WERI-Rb-1 (cell line): ENCODE results near the gene UNG.

Experiments
- DNase-seq: peaks from one replicate; pipeline ENCODE4 v3.0.0-alpha.2; 2020
- H3K27ac ChIP-seq: fragments of 250-450 bp; sonication (Bioruptor Pico); 2 replicates; pipeline ENCODE4 v1.5.1; 2020; ENCODE audit warnings: mild to moderate bottlenecking, moderate library complexity
- H3K27me3 ChIP-seq: fragments of 250-450 bp; sonication (Bioruptor Pico); 2 replicates; pipeline ENCODE4 v1.5.1; 2021; ENCODE audit warnings: mild to moderate bottlenecking, low read depth, moderate library complexity; ENCODE audit not compliant: insufficient read depth, severe bottlenecking
- H3K36me3 ChIP-seq: fragments of 250-450 bp; sonication (Bioruptor Pico); 2 replicates; pipeline ENCODE4 v1.5.1; 2020; ENCODE audit warnings: mild to moderate bottlenecking, moderate library complexity
- H3K4me3 ChIP-seq: 2 replicates; pipeline ENCODE4 v1.5.1; 2011; ENCODE audit warnings: low read depth, mild to moderate bottlenecking, control low read depth, low read length
- H3K9me3 ChIP-seq: fragments of 250-450 bp; sonication (Bioruptor Pico); 2 replicates; pipeline ENCODE4 v1.5.1; 2021; ENCODE audit warnings: mild to moderate bottlenecking, moderate library complexity; ENCODE audit not compliant: severe bottlenecking
- TF ChIP-seq, protein P1 (sequence below): IDR thresholded peaks from 2 replicates; pipeline ENCODE4 v1.5.1; 2011; ENCODE audit warnings: low read depth, mild to moderate bottlenecking, control low read depth, inconsistent platforms, low read length

Gene UNG

DNA sequence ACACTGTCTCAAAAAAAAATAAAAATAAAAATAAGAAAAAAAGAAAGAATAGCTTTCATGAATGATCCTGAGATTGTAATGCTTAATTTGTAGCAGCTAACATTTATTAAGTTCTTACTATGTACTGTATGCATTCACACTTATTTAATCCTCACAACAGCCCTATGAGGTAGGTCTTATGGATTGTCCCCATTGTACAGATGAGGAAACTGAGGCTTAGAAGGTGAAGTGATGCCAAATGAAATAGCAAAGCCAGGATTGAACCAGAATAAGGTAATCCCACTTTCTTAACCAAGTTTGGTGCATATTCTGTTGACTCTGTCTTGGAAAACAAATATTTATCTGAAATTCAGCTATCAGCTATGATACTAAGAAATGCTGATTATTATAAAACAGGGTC is 42.9 kb upstream of the UNG start:
- Histone ChIP-seq H3K27ac (no peak overlapping the region), H3K36me3 (no peaks in the 10 kb centered on the region; the same call in none of the 2 replicates), H3K9me3 (no peaks in the 10 kb centered on the region), H3K4me3 (no peak overlapping the region), H3K27me3 (no peaks in the 10 kb centered on the region)
- DNase-seq, result no peak
- TF ChIP-seq, protein P1, sequence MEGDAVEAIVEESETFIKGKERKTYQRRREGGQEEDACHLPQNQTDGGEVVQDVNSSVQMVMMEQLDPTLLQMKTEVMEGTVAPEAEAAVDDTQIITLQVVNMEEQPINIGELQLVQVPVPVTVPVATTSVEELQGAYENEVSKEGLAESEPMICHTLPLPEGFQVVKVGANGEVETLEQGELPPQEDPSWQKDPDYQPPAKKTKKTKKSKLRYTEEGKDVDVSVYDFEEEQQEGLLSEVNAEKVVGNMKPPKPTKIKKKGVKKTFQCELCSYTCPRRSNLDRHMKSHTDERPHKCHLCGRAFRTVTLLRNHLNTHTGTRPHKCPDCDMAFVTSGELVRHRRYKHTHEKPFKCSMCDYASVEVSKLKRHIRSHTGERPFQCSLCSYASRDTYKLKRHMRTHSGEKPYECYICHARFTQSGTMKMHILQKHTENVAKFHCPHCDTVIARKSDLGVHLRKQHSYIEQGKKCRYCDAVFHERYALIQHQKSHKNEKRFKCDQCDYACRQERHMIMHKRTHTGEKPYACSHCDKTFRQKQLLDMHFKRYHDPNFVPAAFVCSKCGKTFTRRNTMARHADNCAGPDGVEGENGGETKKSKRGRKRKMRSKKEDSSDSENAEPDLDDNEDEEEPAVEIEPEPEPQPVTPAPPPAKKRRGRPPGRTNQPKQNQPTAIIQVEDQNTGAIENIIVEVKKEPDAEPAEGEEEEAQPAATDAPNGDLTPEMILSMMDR, result no peak

DNA sequence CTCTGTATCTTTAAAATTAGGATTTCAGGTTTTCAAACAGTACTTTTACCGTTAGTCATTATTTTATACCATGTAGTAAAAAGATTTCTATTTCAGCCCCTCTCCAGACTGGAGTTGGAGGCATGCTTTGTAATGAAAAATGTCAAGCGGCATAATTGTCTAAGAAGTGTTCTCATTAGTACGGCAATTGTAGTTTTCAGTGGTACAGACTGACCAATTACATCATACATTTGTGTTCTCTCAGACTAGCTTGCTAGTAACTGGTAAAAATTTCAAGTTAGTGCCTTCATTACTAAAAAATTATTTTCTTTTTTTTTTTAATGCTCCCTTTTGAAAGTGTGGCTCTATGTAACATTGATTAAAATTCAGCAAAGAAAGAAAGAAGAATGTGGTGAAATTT is 40.5 kb upstream of the UNG start:
- Histone ChIP-seq H3K36me3 (no peaks in the 10 kb centered on the region; the same call in none of the 2 replicates), H3K27me3 (no peaks in the 10 kb centered on the region), H3K9me3 (no peaks in the 10 kb centered on the region), H3K4me3 (no peak overlapping the region), H3K27ac (no peak overlapping the region)
- TF ChIP-seq, protein P1, result no peak
- no peak for DNase-seq

DNA sequence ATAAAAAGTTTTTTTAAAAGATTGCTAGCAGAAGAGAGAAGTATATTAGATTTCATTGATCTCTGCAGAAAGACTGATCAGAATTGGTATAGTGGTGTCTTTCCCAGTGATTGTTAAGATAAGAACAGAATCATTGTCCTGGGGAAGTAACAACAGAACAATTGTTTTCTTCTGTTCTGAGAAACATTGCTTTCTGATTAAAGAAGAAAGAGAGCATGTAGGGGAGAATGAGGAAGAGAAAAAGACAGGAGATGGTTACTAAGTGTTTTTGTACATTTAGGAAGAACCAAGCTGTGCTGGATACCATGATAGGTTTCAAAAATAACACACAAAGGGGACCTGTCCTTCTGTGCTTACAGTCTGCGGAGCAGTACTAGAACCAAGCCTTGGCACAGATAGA is 40.0 kb upstream of the UNG start:
- Histone ChIP-seq H3K4me3 (no peak overlapping the region), H3K36me3 (no peaks in the 10 kb centered on the region; the same call in none of the 2 replicates), H3K9me3 (no peaks in the 10 kb centered on the region), H3K27ac (no peak overlapping the region), H3K27me3 (no peaks in the 10 kb centered on the region)
- DNase-seq, result no peak
- TF ChIP-seq, protein P1, result no peak

DNA sequence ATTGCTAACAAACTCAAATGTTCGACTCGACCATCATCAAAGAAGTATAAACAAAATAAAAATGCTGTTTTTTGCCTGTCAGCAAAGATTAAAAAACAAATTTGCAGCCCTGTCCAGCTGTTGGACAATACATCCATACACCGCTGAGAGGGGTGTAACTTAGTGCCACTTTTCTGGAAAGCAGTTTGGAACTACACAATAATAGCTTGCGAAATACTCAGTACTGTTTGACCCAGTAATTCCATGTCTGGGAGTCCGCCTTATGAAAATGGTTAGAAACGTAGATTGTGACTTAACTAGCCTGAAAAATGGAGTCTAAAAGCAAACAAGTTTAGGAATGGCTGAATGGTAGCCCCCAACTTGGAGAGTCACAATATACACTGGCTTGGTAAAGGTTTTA is 38.6 kb upstream of the UNG start:
- Histone ChIP-seq H3K9me3 (no peaks in the 10 kb centered on the region), H3K4me3 (no peak overlapping the region), H3K27ac (no peak overlapping the region), H3K36me3 (peaks cover 4% of the 10 kb centered on the region), H3K27me3 (no peaks in the 10 kb centered on the region)
- no peak for DNase-seq
- TF ChIP-seq, protein P1, result no peak

DNA sequence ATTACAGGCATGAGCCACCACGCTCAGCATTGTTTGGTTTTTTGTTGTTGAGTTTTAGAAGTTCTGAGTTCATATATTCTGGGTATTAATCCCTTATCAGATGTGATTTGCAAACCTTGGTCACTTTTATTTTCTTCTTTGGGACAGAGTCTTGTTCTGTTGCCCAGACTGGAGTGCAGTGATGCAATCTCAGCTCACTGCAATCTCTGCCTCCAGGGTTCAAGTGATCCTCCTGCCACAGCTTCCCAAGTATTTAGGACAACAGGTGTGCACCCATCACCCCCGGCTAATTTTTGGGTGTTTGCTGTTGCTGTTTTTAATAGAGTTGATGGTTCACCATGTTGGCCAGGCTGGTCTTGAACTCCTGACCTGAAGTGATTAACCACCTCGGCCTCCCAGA is 33.3 kb upstream of the UNG start:
- peaks cover 23% of the 10 kb centered on the region for H3K36me3 ChIP-seq
- H3K27ac ChIP-seq, result no peak overlapping the region
- no peak overlapping the region for H3K4me3 ChIP-seq
- H3K9me3 ChIP-seq, result no peaks in the 10 kb centered on the region
- H3K27me3 ChIP-seq, result no peaks in the 10 kb centered on the region
- TF ChIP-seq, protein P1, result no peak
- no peak for DNase-seq

DNA sequence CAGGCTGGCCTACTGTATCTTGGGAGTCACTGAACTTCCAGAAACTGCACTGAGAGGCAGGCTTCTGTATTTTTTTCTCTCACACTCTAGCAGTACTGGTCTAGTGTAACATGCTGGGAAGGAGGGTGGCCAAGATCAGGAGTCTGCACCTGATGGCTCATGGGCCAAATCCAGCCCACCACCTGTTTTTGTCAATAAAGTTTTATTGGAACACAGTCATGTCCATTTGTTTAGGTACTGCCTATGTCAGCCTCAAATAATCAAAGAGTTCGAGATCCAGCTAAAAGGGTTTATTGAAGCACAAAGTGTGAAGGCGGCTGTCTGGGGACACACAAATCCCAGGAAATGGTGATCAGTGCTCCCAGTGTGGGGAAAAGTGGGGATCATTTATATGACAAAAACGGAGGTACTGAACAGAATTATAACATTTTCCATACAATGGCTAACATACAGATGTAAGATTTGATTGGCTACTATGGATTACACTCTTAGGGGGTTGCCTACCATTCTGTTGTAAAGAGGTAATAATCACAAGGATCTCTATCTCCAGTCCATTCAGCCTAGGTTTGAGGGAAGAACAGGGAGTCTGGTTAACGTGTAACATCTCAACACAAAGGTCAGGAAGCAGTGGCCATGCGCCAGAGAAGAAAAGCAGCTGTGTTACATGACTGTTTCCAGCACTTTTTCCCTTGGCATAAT is 32.1 kb upstream of the UNG start:
- Histone ChIP-seq H3K4me3 (no peak overlapping the region), H3K36me3 (peaks cover 26% of the 10 kb centered on the region), H3K27me3 (no peaks in the 10 kb centered on the region), H3K27ac (no peak overlapping the region), H3K9me3 (no peaks in the 10 kb centered on the region)
- no peak for DNase-seq
- TF ChIP-seq, protein P1, result no peak
